HG03571 (cell line): Measurements from ENCODE around the gene PPP1R12A.

ENCODE experiments used
- ATAC-seq: cut with Tn5 transposase; IDR thresholded peaks from one replicate; pipeline ENCODE4 v1.9.1; 2021; ENCODE audit not compliant: unreplicated experiment

The PPP1R12A gene

GRCh38 chr12:79773896-79774295, 161.0 kb downstream of the PPP1R12A start:
- ATAC-seq: no peak

- ATAC-seq: no peak
Measured at GRCh38 chr12:79769860-79770485, 164.9 kb downstream of the PPP1R12A start.

- no peak for ATAC-seq
Measured at GRCh38 chr12:79769189-79769859, 165.6 kb downstream of the PPP1R12A start.

DNA sequence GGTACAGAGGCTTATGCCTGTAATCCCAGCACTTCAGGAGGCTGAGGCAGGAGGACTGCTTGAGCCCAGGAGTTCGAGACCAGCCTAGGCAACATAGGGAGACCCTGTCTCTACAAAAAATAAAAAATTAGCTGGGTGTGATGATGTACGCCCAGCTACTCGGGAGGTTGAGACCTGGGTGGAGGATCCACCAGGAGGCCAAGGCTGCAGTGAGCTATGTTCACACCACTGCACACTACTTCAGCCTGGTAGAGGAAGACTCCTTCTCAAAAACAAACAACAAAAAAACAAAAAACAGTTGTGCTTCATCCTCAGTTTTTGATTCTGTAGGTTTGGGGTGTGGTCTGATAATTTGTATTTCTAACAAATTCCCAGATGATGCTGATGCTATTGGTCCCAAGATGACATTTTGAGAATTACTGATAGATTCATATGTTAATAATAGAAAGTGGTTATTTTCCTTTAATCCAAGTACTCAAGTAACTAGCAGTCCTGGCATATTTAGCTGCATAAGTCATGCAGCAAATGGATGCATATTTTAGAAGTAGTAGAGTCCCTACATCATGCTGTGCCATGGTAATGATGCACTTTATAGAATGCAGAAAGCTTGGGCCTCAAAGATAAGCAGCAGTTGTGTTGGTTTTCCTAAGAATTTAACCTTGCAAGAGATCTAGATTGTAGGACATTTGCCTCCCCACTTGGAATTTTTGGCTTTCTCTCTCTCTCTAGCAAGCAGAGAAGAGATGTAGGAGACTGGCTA, 168.0 kb downstream of the PPP1R12A start:
- no peak for ATAC-seq

- no peak for ATAC-seq
Measured at GRCh38 chr12:79765157-79765556, 169.7 kb downstream of the PPP1R12A start.

- no peak for ATAC-seq
Measured at GRCh38 chr12:79764641-79765040, 170.3 kb downstream of the PPP1R12A start.

DNA sequence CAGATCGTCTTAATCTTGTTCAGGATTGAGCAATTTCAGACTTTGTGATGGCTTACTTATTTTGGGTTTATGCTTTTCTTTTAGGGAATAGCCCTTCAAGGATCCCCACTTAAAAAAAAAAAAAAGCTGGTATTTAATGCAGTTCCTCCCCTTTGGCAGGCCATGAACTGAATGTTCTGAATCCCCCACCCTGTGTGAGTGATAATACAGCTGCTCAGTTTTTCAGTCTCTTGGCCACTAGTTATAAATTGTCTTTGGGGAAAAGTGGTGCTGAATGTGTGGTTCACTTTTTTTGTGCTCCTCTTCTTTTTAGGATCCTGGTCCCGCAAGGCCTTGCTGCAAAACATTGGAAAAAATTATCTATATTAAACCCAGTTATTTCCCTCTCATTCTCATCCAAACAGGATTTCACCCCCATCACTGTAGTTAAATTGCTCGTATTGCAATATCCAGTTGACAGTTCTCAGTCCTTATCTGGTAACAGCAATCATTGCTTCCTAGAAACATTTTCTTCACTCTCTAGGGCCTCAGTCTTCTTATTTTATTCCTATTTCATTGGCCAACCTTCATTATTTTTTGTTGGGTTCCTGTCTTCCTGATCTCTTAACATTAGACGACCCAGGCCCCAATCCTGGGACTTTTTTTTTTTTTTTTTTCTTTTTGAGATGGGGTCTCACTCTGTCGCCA, 171.0 kb downstream of the PPP1R12A start:
- no peak for ATAC-seq

DNA sequence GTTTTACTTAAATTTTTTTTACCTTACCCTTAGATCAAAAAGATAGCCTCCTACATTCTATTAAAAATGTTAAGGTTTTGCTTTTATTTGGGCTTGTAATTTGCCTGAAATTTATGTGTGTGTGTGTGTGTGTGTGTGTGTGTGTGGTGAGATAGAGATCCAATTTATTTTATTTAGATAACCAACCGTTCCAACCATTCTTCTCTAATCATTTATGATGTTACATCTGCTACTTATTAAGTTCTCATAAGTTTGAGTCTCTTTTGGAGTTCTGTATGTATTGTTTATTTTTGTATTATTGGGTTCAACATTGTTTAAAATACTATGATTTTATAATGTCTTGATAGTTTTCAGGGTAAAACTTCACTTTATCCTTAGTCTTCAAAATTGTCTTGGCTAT, 173.6 kb downstream of the PPP1R12A start:
- ATAC-seq: no peak

DNA sequence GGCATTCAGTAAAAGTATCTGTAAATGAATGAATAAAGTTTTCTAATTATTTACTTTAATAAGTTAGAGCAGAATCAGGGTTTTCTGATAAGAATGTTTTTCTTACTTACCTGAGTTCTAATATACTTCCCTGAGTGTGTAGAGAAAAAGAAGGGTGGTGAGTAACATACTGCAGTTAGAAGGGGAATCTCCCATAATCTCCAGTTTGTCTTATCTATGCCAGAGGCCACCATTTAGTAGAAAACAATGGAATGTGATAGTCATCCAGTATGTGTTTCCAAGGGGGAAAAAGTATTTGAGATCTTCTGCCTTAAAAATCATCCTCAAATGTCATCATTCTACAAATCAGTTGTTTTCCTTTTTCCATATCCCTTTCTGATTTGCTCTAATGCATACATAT, 187.6 kb downstream of the PPP1R12A start:
- ATAC-seq: no peak

DNA sequence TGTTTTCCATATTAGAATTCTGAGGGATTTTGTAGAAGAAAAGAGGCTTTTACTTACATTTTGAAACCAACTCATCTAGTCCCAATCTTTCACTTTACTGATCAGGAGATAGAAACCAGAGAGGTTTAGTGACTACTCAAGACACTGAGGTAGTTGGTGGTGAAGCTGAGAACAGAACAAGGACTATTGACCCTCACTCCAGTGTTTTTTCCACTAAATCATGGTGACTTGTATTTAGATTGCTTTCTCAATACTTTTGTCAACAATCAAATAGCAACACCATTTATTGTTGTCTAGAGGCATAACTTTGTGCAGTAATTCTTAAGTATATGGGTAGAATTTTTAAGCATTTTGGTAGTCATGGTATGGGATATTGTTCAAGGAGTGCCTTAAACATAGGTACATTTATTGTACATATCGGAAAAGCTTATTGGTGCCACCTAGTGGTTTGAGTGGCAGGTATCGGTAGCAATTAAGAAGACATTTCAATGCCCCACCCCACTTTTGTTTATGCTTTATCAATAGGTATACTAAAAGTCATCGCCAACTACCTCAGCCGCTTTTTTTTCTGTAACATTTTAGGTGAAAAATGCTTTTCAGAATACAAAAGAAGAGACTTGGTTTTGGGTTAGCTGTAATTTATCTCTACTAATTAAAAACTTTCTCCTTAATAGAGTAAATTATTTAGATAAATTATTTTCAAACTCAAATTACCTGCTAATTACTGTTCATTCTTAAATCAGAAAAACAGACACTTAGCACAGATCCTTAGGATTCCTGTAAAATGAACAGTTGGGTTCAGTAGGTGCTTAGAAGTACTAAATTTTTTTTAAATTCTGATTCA, 196.8 kb downstream of the PPP1R12A start:
- ATAC-seq: peak; percentile 72

GRCh38 chr12:79732638-79733037, 202.3 kb downstream of the PPP1R12A start:
- ATAC-seq: no peak

- no peak for ATAC-seq
Measured at GRCh38 chr12:79725987-79726386, 208.9 kb downstream of the PPP1R12A start.
